Upper lobe of left lung (tissue), 6 donors: ENCODE results near the gene HOMEZ. TPM values are rescaled to one million over a fixed set of nuclear protein-coding genes. Genes with fewer than 3 reads are reported as not detected.
A peak's percentile ranks its signal among the peaks of the same experiment; 100 is the strongest.

Source experiments
- ATAC-seq, 2 donors: fragments of 200-7000 bp; cut with Tn5 transposase; one replicate each; pipeline ENCODE4 v1.9.1; 2022; ENCODE audit warnings: mild to moderate bottlenecking in 2 of 2, moderate library complexity in 2 of 2; ENCODE audit not compliant: low FRiP score in 2 of 2
- DNase-seq, 2 donors: peaks; one replicate each; pipeline ENCODE4 v3.0.0-alpha.2; 2019 to 2020
- H3K27ac ChIP-seq, 4 donors: fragments of 200-600 bp; sonication (generic); one replicate each; pipeline ENCODE4 v1.5.1; 2016 to 2019
- H3K27me3 ChIP-seq, 4 donors: fragments of 200-600 bp; sonication (generic); one replicate each; pipeline ENCODE4 v1.5.1; 2017 to 2019
- H3K36me3 ChIP-seq, 4 donors: fragments of 200-600 bp; sonication (generic); one replicate each; pipeline ENCODE4 v1.5.1; 2016 to 2019
- H3K4me1 ChIP-seq, 4 donors: fragments of 200-600 bp; sonication (generic); one replicate each; pipeline ENCODE4 v1.5.1; 2018 to 2019
- H3K4me3 ChIP-seq, 4 donors: fragments of 200-600 bp; sonication (generic); one replicate each; pipeline ENCODE4 v1.5.1; 2017 to 2019; ENCODE audit warnings: mild to moderate bottlenecking in 2 of 4, moderate library complexity in 1 of 4
- H3K9me3 ChIP-seq, 4 donors: fragments of 200-600 bp; sonication (generic); one replicate each; pipeline ENCODE4 v1.5.1; 2018 to 2019
- EP300 ChIP-seq, 4 donors: sonication (generic); formaldehyde crosslinking; IDR thresholded peaks; one replicate each; pipeline ENCODE4 v1.5.1; 2017; ENCODE audit warnings: antibody characterized with exemption in 4 of 4, control low read depth in 2 of 4
- POLR2A ChIP-seq, 4 donors: fragments of 450-650 bp; IDR thresholded peaks; one replicate each; pipeline ENCODE4 v1.5.1; 2016 to 2017; ENCODE audit warnings: antibody characterized with exemption in 4 of 4, mild to moderate bottlenecking in 2 of 4
- POLR2AphosphoS5 ChIP-seq, 2 donors: sonication (generic); formaldehyde crosslinking; IDR thresholded peaks; one replicate each; pipeline ENCODE4 v1.5.1; 2017; ENCODE audit warnings: antibody characterized with exemption in 2 of 2
- WGBS, 2 donors: methylation state at CpG; one replicate each; pipeline ENCODE4 v1.1.5; 2017 to 2018; 5-methylcytosine and 5-hydroxymethylcytosine counted together
- total RNA-seq, 6 donors: library from RNA; depleted of rRNA in 4 of 6; stranded (reverse); fragments of >200 nt in 4 of 6; gene quantifications; one replicate each; pipeline versions ENCODE4 v1.1.0 to v1.2.1, GENCODE V29; 2016 to 2021
- TF ChIP-seq, protein P1 (sequence below), 6 experiments: fragments of 450-650 bp in 4 of 6; fragments of 200-600 bp in 2 of 6; sonication (generic) in 2 of 6; IDR thresholded peaks; one replicate each; pipeline ENCODE4 v1.5.1; 2016 to 2019; ENCODE audit warnings: antibody characterized with exemption in 6 of 6
- donor health status: DM: no; HTN: no; CAD: no; lungs with moderate emphysema.
- donor health status: DM: no; HTN: yes; CAD: no; lungs with severe emphysema.

Gene HOMEZ
- total RNA-seq, 6 donors from 2014 or later, result 3.9 to 13.7 (median 11.2) TPM

DNA sequence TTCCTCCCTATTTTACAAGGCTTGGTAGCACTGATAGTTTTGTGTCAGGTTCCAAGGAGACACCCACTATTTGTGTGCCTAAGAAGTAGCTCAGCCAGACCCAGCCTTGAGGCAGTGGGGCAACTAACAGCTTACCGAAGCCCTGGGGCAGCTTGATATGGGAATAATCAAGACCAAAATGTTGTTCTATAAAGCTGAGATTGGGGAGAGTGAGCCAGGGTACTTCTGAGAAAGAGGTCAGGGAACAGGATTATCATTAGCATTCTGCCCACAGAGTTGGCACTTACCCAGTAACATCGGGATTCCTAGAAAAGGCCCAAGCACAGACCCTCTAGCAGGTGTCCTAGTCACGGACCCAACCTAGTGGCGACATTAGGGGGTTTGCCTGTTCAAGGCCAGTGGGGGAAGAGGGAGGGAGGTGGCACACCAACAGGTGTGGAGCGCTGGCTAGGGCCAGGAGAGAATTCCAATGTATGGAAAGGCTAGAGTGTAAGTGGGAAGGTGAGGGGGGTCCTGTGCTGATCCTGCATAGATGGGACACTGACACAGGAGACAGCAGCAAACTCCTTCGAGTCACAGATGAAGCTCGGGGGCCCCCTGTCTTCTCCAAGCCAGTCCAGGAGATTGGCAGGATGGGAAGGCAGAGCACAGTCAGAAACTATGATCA, 11.8 kb upstream of the HOMEZ start:
- 89 to 96% methylated on average over 7 of the region's 7 CpGs for WGBS, 2 donors
- Histone ChIP-seq H3K4me1 (peaks cover 15 to 28% (median 24%) of the 10 kb centered on the region in 4 donors), H3K27ac (no peak overlapping the region), H3K4me3 (no peak overlapping the region), H3K27me3 (no peaks in the 10 kb centered on the region), H3K9me3 (no peaks in the 10 kb centered on the region), H3K36me3 (peaks cover 0 to 9% (median 4%) of the 10 kb centered on the region in 4 donors)
- TF ChIP-seq POLR2A (IDR thresholded peaks at IDR 0.05), result no peak
- no peak for TF ChIP-seq EP300 (IDR thresholded peaks at IDR 0.05)
- no peak for TF ChIP-seq POLR2AphosphoS5 (IDR thresholded peaks at IDR 0.05)
- TF ChIP-seq, protein P1, sequence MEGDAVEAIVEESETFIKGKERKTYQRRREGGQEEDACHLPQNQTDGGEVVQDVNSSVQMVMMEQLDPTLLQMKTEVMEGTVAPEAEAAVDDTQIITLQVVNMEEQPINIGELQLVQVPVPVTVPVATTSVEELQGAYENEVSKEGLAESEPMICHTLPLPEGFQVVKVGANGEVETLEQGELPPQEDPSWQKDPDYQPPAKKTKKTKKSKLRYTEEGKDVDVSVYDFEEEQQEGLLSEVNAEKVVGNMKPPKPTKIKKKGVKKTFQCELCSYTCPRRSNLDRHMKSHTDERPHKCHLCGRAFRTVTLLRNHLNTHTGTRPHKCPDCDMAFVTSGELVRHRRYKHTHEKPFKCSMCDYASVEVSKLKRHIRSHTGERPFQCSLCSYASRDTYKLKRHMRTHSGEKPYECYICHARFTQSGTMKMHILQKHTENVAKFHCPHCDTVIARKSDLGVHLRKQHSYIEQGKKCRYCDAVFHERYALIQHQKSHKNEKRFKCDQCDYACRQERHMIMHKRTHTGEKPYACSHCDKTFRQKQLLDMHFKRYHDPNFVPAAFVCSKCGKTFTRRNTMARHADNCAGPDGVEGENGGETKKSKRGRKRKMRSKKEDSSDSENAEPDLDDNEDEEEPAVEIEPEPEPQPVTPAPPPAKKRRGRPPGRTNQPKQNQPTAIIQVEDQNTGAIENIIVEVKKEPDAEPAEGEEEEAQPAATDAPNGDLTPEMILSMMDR (IDR thresholded peaks at IDR 0.05), result no peak
- no peak for ATAC-seq
- DNase-seq, result no peak

DNA sequence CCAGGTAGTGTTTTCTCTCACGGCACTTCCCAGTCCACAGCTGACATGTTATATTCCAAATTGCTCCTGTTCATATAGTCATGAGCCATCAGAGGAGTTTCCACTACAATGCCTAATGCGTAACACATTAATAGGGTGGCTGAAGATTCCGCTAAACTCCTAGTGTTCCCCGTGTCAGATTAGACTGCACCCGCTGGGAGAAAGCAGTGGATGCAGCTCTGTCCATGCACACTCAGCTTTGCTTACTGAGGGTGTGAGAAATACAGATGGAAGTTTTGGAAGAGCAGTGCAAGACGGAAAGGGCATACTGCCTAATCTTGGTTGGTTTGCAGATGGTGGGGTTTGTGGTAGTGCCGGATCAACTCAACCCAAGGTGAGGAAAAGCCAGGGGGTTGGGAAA, 11.2 kb upstream of the HOMEZ start:
- ATAC-seq, result no peak
- Histone ChIP-seq H3K4me1 (peaks cover 15 to 26% (median 23%) of the 10 kb centered on the region in 4 donors), H3K27ac (no peak overlapping the region), H3K36me3 (peaks cover 0 to 9% (median 4%) of the 10 kb centered on the region in 4 donors), H3K9me3 (no peaks in the 10 kb centered on the region), H3K4me3 (no peak overlapping the region), H3K27me3 (no peaks in the 10 kb centered on the region)
- WGBS, 2 donors, result 87 to 90% methylated on average over 7 of the region's 7 CpGs
- DNase-seq, result no peak
- TF ChIP-seq EP300 (IDR thresholded peaks at IDR 0.05) (no peak), POLR2A (IDR thresholded peaks at IDR 0.05) (no peak)
- TF ChIP-seq, protein P1 (IDR thresholded peaks at IDR 0.05), result no peak

DNA sequence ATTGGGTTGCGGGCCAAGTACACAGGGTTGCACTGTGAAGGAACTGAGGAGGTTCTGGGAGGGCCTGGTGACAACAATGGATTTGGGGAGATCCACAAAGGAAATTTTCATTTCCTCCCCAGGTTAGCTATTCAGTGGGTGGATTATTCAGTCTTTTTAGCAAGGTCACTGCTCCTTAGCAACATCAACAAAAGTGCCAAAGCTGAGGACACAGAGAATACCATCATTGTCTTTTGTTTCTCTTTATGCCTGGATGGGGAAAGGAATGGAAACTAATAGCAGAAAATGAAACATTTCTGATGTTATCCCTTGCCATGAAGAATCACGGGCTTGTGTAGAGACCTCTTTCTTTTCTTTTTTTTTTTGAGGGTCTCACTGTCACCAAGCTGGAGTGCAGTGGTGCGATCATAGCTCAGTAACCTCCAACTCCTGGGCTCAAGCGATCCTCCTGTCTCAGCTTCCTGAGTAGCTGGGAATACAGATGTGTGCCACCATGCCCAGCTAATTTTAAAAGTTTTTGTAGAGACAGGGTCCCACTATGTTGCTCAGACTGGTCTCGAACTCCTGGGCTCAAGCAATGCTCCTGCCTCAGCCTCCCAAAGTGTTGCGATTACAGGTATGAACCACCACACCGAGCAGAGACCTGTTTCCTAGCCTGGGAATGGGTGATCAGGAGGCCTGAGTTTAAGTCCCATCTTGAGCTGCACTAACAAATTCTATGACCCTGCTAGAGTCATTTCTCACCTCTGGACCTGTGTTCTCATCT, 10.3 kb upstream of the HOMEZ start:
- TF ChIP-seq, protein P1 (IDR thresholded peaks at IDR 0.05), result no peak
- TF ChIP-seq POLR2AphosphoS5 (IDR thresholded peaks at IDR 0.05) (no peak), EP300 (IDR thresholded peaks at IDR 0.05) (no peak), POLR2A (IDR thresholded peaks at IDR 0.05) (no peak)
- no peak for DNase-seq

DNA sequence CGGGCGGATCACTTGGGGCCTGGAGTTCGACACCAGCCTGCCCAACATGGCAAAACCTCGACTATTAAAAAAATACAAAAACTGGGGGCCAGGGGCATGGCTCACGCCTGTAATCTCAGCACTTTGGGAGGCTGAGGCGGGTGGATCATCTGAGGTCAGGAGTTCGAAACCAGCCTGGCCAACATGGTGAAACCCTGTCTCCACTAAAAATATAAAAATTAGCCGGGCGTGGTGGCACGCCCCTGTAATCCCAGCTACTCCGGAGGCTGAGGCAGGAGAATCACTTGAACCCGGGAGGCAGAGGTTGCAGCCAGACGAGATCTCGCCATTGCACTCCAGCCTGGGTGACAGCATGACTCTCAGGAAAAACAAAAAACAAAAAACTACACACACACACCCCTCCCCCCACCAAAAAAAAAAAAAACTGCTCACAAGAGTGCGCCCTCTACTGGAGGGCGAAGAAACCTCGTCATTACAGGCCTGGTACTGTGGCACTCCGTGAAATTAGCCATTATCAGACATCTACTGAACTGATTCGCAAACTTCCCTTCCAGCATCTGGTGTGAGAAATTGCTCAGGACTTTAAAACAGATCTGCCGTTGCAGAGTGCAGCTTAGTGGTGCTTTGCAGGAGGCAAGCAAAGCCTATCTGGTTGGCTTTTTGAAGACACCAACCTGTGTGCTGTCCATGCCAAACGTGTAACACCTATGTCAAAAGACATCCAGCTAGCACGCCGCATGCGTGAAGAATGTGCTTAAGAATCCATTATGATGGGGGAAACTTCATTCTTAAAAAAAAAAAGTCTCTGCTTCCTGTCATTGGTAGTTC, 9.0 kb upstream of the HOMEZ start:
- 31 to 32% methylated on average over 23 to 24 of the region's 24 CpGs for WGBS, 2 donors
- Histone ChIP-seq H3K27me3 (no peaks in the 10 kb centered on the region), H3K27ac (no peak overlapping the region), H3K9me3 (no peaks in the 10 kb centered on the region), H3K4me1 (peaks cover 7 to 18% (median 13%) of the 10 kb centered on the region in 4 donors), H3K36me3 (peaks cover 0 to 9% (median 4%) of the 10 kb centered on the region in 4 donors), H3K4me3 (no peak overlapping the region)
- no peak for TF ChIP-seq POLR2A (IDR thresholded peaks at IDR 0.05)
- TF ChIP-seq, protein P1 (IDR thresholded peaks at IDR 0.05), result peak; percentile 42 to 85 (median 58)
- peak; percentile 86 to 89 for ATAC-seq
- DNase-seq, result peak in 1 of 2 donors; percentile 37

More for the DNA sequence above, 10.3 kb upstream of the HOMEZ start:
- H3K9me3 ChIP-seq, result no peaks in the 10 kb centered on the region
- H3K27me3 ChIP-seq, result no peaks in the 10 kb centered on the region
- peaks cover 15 to 26% (median 22%) of the 10 kb centered on the region in 4 donors for H3K4me1 ChIP-seq
- H3K36me3 ChIP-seq, result peaks cover 0 to 9% (median 4%) of the 10 kb centered on the region in 4 donors
- H3K27ac ChIP-seq, result no peak overlapping the region
- H3K4me3 ChIP-seq, result no peak overlapping the region
- 81 to 96% methylated on average over 4 to 7 of the region's 7 CpGs for WGBS, 2 donors
- no peak for ATAC-seq
